ENCODE results near the gene CEP170.

The CEP170 gene

DNA sequence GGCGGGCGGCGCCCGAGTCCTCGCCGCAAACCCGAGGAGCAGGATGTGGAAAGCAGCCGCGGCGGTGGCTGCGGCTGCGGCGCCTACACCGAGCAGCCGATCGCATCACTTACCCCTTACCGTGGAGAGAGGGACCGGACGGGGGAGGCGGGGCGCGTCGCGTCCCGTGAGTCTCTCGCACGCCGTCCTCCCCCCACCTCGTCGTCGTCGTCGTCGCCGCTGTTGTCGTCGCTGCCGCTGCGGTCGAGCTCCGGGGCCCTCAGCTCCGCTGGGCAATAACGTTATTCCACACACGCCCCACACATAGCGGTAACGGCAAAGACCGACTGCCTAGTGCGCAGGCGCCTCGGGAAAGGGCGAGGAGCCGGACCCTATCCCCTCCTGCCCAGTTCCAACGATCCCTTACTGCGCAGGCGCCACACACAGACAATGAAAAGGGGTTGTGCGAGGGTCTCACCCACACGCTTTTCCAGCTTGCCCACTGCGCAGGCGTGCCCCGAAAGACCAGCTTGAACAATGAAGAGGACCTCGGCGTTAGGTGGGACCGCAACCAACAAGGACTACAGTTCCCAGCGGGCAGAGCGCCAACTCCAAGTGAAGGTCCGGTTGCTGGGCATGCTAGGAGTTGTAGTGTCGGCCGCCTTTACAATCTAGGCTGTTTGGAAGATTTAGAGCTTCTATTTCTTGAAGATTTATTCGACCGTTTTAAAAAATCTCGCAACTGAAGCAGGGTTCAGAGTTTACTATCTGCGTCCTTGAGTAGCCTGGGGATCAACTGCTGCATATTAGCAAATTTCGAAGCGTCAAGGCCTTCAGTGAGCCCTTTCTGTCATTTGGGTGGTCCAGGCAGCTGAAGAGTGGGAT is at the start of gene CEP170:
CEP170 (minus strand) TSS at position 355 of the 864 bp plus-strand sequence. CDS start 30,001 bp downstream, outside the sequence.
- DNase-seq = peak; percentile 90

DNA sequence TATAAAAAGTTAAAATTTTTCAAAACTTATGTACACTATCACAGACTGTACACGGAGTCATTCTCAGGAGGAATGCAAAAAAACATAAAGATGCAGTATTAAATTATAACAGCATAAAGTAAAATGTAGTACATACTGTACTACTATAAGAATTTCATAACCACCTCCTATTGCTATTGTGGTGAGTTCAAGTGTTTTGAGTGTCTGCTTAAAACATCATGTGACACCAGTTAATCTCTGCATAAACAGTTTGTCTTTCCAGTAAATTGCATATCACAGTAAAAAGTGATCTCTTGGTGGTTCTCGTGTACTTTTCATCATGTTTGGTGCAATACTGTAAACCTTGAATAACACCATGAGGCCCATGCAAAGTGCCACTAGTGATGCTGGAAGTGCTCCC is 46.0 kb upstream of the CEP170 start:
- DNase-seq = no peak

DNA sequence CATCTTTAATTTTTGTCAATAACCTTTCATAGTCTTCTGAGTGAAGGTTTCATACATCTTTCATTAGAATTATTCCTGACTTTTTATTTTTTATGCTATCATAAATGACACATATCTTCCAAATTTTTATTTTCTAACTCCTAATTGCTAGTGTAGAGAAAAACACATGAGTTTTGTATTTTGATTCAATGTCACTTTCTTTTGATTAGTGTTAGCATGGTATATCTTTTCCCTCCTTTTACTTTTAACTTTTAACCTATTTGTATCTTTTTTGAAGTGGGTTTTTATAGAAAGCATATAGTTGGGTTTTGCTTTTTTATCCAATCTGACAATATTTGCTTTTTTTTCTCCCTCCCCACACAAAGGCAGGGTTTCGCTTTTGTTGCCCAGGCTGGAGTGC is 44.0 kb upstream of the CEP170 start:
- no peak for DNase-seq

DNA sequence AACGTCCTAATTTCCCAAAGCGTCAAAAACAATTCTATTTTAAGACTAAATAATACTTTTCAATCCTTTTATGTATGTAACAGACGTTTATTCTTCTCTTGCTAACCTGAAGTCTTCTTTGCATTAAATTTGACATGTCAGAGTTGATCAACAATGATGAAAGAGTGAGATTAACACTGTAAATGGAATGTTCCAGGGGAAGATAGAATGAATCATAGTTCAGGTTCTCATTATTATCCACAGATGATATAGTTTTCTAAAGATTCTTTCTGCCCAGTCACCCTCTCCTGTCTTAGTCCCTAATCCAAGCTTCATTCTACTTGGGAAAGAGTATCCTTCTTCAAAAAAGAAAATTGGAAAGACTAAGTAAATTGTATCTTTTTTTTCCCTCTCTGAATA is 39.6 kb upstream of the CEP170 start:
- no peak for DNase-seq

DNA sequence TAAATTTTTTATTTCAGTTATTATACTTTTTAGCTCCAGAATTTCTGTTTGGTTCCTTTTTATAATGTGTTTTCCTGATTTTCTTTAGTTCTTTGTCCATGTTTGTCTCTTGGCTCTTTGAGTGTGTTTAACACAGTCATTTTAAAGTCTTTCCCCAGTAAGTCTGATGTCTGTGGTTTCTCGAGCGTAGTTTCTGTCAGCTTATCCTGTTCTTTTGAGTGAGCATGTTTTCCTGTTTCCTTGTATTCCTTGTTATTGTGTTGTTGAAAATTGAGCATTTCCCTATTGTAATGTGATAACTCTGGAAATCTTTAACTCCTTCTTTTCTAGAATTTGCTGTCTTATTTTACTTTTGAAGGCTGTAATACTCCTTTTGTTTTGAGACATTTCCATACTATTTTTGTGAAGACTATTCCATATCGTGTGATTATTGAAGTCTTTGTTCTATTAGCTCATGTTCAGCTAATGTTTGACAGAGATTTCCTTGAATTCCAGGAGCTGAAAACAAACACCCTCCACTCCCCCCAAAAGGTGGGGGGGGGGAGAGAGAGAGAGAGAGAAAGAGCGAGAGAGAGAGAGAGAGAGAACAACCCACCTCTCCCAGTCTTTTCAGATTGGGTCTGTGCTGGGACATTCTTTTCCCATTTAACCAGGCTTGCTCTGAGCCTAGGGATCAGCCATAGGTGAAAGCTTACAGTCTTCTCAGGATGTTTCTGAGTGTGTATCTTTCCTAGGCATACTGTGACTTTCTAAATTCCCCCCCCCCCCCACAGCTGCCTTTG is 39.1 kb upstream of the CEP170 start:
- no peak for DNase-seq

DNA sequence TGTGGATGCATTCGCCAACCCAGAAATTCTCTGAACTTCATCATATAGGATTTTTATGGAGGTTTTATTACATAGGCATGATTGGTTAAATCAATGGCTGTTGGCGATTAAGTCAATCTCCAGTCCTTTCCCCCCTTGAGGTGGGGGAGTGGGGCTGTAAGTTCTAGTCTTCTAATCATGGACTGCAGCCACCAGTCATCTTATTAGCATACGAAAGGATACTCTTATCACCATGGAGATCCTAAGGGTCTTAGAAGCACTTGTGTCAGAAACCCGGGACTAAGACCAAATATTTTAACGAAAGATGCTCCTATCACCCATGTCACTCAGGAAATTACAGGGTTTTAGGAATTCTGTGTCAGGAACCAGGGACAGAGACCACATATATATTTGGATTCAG is 37.0 kb upstream of the CEP170 start:
- DNase-seq = no peak

DNA sequence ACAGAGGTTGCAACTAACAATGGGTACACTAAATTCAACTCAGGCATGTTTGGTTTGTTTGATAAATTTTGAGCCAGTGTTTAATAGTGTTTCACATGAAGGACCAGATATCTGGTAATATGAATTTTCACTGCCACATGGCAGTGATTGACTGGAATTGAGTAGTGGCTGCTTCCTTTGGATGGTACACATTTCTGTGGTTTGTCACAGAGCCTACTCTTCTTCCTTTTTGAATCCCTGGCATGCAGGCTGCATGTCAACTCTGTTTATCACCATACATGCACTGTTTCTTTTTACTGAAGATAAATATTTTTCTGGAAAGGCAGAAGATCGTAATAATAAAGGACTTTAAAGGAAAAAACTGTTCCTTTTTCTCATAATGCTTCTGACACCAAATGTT is 36.2 kb upstream of the CEP170 start:
- DNase-seq = no peak

DNA sequence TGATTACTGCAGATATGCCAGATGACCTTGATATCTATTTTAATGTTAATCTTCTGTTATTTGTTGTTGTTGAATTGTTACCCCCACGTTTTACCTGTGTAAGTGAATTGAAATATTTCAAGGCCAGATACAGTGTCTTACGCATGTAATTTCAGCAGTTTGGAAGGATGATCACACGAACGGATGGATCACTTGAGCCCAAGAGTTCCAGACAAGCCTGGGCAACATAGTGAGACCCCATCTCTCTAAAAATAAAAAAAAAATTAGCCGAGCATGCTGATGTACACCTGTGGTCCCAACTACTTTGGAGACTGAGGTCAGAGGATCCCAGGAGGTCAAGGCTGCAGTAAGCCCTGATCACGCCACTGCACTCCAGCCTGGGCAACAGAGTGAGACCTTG is 33.0 kb upstream of the CEP170 start:
- DNase-seq = no peak

DNA sequence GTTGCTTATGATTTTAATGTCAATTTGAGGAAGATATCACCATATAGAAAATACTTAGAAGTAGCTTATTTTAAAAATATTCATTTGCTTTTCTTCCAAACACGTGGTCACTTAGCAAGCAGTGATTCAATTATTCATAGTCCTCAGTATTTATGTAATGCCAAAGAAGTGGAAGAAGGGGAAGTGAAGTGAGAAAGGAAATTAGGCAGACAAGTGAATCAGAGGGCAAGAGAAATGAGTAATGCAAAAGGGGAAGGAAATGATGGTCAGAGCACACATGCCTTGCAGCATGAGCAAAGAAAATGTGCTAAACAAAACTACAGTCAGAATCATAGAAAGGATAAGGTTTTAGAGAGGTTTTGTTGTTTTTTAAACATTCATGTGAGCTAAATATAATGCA is 32.6 kb upstream of the CEP170 start:
- peak; percentile 27 for DNase-seq

DNA sequence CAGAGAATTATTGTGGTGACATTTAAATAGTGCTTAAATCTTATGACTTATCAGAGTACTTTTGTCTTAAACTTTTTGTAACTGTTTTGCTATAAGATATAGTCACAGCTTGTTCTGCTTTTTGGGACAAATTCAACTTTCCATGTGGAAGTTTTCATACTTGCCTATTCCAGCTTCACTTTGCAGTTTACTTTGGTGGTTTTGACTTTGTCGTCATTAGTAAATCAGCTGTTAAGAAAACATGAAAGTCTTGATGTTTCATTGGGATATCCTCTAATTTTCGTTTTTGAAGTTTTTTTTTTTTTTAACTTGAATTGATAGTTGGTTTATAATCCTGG is 32.0 kb upstream of the CEP170 start:
- DNase-seq = no peak

DNA sequence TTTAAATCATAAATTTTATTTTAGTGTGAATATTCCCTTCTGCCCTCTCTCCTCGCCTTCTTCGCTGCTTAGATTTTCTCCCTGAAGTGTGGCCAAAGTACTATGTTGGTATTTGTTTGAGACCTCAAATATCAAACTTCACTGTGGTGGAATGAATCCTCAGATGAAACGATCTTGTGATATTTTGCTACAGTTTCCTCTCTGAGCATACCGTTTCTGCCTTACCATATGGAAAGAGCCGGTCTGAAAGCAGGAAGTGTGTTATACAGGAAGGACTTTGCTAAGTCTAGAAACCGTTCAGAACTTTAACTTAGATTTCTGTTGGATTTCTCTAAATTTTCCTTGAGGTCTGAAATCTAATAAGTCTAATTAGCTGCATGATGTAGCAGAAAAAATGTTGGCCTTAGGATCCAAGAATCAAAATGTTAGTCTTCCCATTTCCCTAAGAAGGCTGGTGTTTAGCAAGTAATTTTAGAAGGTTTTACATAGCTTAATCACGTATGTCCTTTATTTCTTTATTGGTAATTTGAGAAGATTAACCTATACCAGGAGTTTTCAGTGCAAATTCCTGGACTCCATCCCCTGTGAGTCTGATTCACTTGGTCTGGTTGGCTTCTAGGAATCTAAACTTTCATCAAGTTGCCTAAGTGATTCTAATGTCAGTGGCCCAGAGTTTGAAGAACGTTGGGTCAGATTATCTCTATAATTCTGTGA is 31.5 kb upstream of the CEP170 start:
- no peak for DNase-seq

DNA sequence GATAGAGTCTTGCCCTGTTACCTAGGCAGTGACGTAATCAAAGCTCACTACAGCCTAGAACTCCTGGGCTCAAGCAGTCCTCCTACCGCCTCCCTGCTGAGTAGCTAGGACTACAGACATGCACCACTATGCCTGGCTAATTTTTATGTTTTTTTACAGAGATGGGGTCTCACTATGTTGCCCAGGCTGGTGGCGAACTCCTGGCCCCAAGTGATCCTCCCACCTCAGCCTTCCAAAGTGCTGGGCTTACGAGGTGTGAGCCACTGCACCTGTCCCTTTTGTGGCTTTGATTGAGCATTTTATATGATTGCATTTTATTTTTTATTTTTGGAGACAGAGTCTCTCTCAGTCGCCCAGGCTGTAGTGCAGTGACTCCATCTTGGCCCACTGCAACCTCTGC is 26.6 kb upstream of the CEP170 start:
- DNase-seq = no peak

DNA sequence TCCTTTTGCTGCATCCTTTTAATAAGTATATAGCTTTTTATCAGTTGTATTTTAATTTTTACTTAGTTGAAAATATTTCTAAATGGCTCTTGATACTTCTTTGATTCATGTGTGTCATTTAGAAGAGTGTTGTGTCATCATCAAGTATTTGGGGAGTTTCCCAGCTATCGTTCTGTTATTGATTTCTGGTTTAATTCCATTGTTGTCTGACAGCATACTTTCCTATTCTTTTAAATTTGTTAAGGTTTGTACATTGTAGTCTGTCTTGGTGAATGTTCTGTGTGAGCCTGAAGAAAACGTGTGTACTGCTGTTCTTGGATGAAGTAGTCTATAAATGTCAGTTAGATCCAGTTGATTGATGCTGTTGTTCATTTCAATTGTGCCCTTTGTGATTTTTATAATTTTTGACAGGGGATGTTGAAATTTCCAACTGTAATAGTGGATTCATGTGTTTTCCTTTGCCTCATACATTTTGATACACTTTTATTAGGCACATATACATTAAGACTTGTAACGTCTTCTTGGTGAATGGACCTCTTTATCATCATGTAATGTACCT is 25.6 kb upstream of the CEP170 start:
- DNase-seq = no peak

DNA sequence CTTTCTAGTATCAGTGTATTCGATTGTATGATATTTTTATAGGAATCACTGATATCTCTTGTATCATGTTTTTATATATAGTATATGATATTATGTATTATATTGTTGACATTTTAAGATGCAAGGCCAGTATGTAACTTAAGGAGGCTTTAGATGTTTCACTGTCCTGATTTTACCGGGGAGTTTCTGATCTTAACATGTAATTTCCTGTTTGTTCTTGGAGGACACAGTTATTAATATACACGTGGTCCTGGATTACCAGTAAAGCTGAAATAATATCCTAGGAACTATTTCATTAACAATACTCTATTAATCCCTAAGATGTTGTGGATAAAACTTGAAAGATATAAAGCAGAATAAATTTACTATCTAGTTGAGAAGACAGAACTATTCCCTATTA is 20.2 kb upstream of the CEP170 start:
- DNase-seq = no peak

DNA sequence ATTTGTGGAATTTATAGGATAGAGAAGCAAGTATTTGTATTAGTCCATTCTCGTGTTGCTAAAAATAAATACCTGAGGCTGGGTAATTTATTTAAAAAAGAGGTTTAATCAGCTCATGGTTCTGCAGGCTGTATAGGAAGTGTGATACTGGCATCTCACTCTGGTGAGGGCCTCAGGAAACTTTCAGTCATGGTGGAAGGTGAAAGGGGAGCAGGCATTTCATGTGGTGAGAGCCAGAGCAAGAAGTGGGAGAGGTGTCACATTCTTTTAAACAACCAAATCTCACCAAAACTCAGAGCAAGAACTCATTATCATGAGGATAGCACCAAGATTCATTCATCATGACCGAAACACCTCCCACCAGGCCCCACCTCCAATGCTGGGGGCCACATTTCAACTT is 18.9 kb upstream of the CEP170 start:
- no peak for DNase-seq

DNA sequence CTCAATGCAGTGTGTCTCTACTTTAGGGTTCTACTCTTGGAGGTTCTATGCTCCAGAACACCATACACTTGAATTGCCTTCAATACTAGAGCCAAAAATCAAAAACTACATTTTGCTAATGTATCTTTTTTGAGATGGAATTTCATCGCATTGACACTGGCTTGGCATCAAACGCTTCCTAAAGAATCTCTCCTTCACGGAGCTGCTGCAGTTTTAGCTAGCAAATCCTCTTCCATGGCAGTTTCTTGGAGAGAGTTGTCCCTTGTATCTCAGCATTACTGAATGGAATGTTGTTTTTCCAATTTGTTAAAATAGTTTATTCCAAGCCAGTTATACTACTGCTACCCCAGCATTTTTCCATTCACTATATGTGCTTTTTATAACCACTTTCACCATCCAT is 18.4 kb upstream of the CEP170 start:
- DNase-seq = no peak

DNA sequence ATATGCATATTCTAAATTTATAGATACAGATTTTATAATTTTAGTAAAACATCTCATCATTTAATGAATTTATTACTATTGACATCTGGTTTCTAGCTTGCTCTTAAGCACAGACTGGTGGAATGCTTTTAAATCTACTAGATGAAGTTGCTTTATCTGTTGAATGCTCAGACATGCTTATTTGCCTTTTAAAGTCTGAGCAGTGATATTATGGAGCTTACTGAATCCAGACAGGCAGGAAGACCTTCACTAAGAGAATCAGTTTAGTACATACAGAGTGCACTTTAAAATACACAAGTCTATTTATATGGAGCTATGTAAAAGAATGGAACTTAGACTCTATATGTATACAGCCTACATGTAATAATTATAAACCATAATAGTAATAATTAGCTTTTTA is 17.3 kb upstream of the CEP170 start:
- DNase-seq = no peak

DNA sequence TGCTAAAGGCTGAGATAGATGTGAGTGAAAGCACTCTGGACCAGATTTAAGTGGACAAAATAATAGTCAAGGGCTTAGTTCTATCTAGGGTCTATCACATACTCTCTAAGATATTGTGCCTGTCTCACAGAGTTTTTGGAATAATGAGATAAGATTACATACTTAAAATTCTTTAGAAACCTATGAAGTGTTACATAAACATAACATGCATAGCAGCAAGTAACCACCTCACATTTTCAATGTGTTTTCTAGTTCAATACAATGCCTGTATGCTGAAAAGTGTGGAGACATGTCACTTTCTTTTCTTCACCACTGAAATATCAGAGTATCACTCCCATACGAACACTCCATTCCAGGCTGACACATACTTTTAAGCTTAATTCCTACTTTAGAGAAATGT is 16.9 kb upstream of the CEP170 start:
- no peak for DNase-seq

DNA sequence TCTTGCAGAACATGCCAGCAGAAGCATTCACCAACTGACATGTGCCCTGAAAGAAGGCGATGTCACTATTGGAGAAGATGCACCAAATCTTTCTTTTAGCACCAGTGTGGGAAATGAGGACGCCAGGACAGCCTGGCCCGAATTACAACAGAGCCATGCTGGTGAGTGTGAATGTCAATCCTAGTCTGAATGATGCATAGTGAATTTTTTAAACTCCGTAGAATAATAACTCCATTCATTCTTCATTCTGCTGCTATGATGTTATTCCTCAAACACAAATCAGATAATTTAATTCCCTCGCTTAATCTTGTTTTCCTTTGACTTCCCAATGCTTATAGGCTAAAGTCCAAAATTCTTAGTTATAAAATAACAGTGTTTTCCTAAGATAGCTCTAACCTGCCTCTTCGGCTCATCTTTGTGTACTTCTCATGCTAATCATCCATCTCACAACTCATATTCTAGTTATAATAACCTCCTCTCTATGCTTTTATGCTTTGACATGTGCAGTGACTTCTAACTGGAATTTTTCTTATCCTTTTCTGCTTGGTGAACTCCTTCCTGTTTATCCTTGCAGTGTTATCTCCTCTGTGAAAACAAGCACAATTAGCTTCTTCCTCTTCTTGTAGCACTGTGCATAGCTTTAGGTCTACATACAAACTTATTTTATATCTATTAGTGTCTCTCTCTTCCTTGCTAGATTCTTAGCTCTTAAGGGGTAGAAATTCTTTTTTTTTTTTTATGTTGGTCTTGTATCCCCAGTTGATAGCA is 15.2 kb upstream of the CEP170 start:
- no peak for DNase-seq

DNA sequence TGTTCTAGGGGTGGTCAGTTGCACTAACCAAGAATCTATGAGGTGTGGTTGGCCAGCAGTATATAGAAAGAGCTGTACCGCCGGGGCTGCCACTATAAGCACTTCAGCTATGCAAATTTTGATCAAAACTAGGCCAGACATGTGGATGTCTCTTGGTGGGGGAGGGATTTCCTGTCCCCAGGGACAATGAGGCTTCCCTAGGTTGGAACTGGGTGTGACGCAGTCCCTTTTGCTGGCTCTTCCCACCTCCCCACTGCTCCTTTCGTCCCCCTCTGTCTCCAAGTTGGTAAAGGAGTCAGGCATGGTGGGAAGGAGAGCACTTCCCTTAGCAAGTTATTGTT is 14.3 kb upstream of the CEP170 start:
- DNase-seq = no peak

DNA sequence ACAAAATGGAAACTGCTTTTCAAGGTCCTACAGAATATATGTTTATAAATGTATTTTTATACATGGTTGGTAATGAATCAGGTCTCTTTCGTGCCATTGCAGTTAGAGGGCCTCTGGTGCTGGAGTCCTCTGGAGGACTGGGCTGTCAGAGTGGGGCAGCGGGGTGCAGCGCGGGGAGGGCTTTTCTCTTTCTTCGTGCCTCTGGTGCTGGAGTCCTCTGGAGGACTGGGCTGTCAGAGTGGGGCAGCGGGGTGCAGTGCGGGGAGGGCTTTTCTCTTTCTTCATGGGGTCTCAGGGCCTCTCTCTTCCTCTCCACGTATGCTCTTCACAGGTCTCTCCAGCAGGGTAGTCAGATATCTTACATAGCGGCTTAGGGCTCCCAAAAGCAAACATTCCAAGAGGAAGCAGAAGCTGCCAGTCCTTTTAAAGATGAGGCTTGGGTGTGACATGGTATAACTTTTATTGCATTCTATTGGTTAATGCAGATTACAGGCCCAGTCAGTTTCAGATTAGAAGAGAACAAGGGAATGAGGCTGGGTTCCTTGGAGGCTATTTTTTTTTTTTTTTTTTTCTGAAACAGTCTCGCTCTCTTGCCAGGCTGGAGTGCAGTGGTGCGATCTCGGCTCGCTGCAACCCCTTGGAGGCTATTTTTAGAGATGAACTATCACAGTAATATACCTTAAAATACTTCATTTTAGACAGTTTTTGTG is 13.8 kb upstream of the CEP170 start:
- DNase-seq = no peak
